GM12878 (cell line): ENCODE measurements around the gene TPD52L2. TPM values are rescaled to one million over a fixed set of nuclear protein-coding genes. Genes with fewer than 3 reads are reported as not detected.

Experiments used
- BHLHE40 ChIP-seq, 2 experiments: fragments of 450-650 bp in 1 of 2; IDR thresholded peaks; 2 replicates each; pipeline ENCODE4 v1.6.1; 2011 to 2017; ENCODE audit warnings: low read depth in 2 of 2, borderline replicate concordance in 1 of 2, improper control_type of control experiment in 1 of 2, low read length in 1 of 2, mild to moderate bottlenecking in 1 of 2
- CHD2 ChIP-seq: IDR thresholded peaks from 2 replicates; pipeline ENCODE4 v1.6.1; 2011; ENCODE audit warnings: low read depth, low read length, improper control_type of control experiment, borderline replicate concordance
- DPF2 ChIP-seq: fragments of 450-650 bp; IDR thresholded peaks from 2 replicates; pipeline ENCODE4 v1.6.1; 2017; ENCODE audit warnings: mild to moderate bottlenecking
- IKZF1 ChIP-seq: fragments of 450-650 bp; conservative IDR thresholded peaks from 2 replicates; pipeline ENCODE4 v1.6.1; 2017; ENCODE audit warnings: antibody characterized with exemption, mild to moderate bottlenecking
- IKZF2 ChIP-seq, 2 experiments: fragments of 450-650 bp; IDR thresholded peaks; 2 replicates each; pipeline ENCODE4 v1.6.1; 2017; ENCODE audit warnings: mild to moderate bottlenecking in 2 of 2, moderate library complexity in 2 of 2
- KAT2A ChIP-seq: conservative IDR thresholded peaks from 2 replicates; pipeline ENCODE4 v1.6.1; 2011; ENCODE audit warnings: low read depth, low read length; ENCODE audit not compliant: control insufficient read depth
- LARP7 ChIP-seq: fragments of 450-650 bp; IDR thresholded peaks from 2 replicates; pipeline ENCODE4 v1.6.1; 2017; ENCODE audit warnings: mild to moderate bottlenecking
- MEF2A ChIP-seq: IDR thresholded peaks from 2 replicates; pipeline ENCODE4 v1.6.1; 2011; ENCODE audit warnings: low read depth, mild to moderate bottlenecking, low read length, moderate library complexity; ENCODE audit not compliant: insufficient read depth
- MTA2 ChIP-seq: fragments of 450-650 bp; IDR thresholded peaks from 2 replicates; pipeline ENCODE4 v1.6.1; 2016; ENCODE audit warnings: low read depth, mild to moderate bottlenecking, moderate library complexity
- MTA3 ChIP-seq: IDR thresholded peaks from 2 replicates; pipeline ENCODE4 v1.6.1; 2012; ENCODE audit warnings: low read length, inconsistent platforms, borderline replicate concordance
- NBN ChIP-seq: fragments of 450-650 bp; IDR thresholded peaks from 2 replicates; pipeline ENCODE4 v1.6.1; 2016
- NR2F1 ChIP-seq: fragments of 450-650 bp; conservative IDR thresholded peaks from 2 replicates; pipeline ENCODE4 v1.6.1; 2017; ENCODE audit warnings: mild to moderate bottlenecking
- RUNX3 ChIP-seq: IDR thresholded peaks from 2 replicates; pipeline ENCODE4 v1.6.1; 2012; ENCODE audit warnings: low read length, inconsistent platforms
- SMAD1 ChIP-seq: fragments of 450-650 bp; IDR thresholded peaks from 2 replicates; pipeline ENCODE4 v1.6.1; 2018; ENCODE audit warnings: mild to moderate bottlenecking, low read depth; ENCODE audit not compliant: partially characterized antibody
- SMARCA5 ChIP-seq: fragments of 450-650 bp; IDR thresholded peaks from 2 replicates; pipeline ENCODE4 v1.6.1; 2017; ENCODE audit warnings: mild to moderate bottlenecking
- TCF7 ChIP-seq: IDR thresholded peaks from 2 replicates; pipeline ENCODE4 v1.6.1; 2014; ENCODE audit warnings: antibody characterized with exemption, borderline replicate concordance
- polyA plus RNA-seq, 11 experiments: library from polyadenylated mRNA; depleted of rRNA in 4 of 11; unstranded in 6 of 11; stranded (reverse) in 5 of 11; fragments of >200 nt; fragmentation: Nextera tagmentation in 4 of 11; fragmentation: Illumina TruSeq in 1 of 11; extraction: Ambion mirVana in 4 of 11; extraction: Trizol in 1 of 11; gene quantifications; 1 replicate in 1 of 11; 2 replicates in 10 of 11; pipeline versions ENCODE4 v1.2.1 to v1.2.3, GENCODE V29; 2011 to 2016; ENCODE audit warnings: inconsistent platforms in 2 of 11, missing spikeins in 2 of 11, low read depth in 1 of 11
- total RNA-seq, 4 experiments: library from RNA; depleted of rRNA in 3 of 4; stranded (reverse); fragments of >200 nt in 3 of 4; fragmentation: Illumina TruSeq in 1 of 4; extraction: Trizol in 1 of 4; gene quantifications; 2 replicates each; pipeline versions ENCODE4 v1.2.1 to v1.2.3, GENCODE V29; 2013 to 2021
- TF ChIP-seq, protein P1 (sequence below), 3 experiments: IDR thresholded peaks in 2 of 3; conservative IDR thresholded peaks in 1 of 3; 2 replicates each; pipeline ENCODE4 v1.5.1; 2011; ENCODE audit warnings: low read depth in 3 of 3, low read length in 3 of 3, mild to moderate bottlenecking in 3 of 3, control low read depth in 2 of 3, moderate library complexity in 2 of 3, inconsistent platforms in 1 of 3, mixed read lengths in 1 of 3; ENCODE audit not compliant: control insufficient read depth in 2 of 3, insufficient read depth in 1 of 3; ENCODE audit errors: extremely low read depth in 1 of 3
- TF ChIP-seq, protein P2 (sequence below): fragments of 450-650 bp; IDR thresholded peaks from 2 replicates; pipeline ENCODE4 v1.6.1; 2017; ENCODE audit warnings: mild to moderate bottlenecking, moderate library complexity
- TF ChIP-seq, protein P3 (sequence below): fragments of 450-650 bp; formaldehyde crosslinking; IDR thresholded peaks from 2 replicates; pipeline ENCODE4 v1.5.0; 2022; ENCODE audit warnings: mild to moderate bottlenecking, missing genetic modification characterization

Gene TPD52L2
- total and polyA plus RNA-seq, 10 of the 15 experiments (the other 5 are each of a cell fraction or from before 2014, with no cell fraction given), result 1.6 to 71.0 (median 46.3) TPM

DNA sequence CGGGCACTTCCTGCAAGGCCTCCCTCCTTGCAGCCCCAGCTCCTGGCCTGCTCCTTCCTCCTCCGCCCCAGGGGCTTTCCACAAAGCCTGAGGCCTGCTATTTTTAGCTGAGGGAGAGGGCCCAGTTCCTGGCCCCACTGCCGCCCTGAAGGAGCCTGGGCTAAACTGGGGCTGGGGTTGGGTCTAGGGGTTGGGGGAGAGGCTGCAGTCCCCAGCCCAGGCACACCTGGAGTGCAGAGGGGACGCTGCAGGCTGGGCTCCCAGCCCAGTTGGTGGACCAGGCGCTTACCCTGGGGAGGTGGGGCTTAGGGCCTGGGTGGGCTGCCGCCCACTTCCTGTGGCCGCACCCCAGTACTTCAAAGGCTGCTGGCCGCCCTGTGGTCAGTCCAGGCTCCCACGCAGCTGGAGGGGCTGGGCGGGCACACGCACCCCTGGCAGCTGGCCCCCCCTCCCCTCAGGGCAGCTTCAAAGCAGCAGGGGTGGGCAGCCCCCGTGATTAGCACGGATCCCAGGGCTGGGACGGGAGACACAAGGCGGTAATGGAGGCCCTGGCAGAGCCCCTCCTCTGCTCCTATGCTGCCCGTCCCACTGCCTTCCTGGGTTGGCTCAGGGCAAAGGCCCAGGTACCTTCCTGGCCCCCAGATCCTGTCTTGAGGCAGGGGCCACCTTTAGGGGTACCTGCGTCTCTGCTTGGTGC lies 10.9 kb upstream of the TPD52L2 start (continued):
- TF ChIP-seq, protein P1, sequence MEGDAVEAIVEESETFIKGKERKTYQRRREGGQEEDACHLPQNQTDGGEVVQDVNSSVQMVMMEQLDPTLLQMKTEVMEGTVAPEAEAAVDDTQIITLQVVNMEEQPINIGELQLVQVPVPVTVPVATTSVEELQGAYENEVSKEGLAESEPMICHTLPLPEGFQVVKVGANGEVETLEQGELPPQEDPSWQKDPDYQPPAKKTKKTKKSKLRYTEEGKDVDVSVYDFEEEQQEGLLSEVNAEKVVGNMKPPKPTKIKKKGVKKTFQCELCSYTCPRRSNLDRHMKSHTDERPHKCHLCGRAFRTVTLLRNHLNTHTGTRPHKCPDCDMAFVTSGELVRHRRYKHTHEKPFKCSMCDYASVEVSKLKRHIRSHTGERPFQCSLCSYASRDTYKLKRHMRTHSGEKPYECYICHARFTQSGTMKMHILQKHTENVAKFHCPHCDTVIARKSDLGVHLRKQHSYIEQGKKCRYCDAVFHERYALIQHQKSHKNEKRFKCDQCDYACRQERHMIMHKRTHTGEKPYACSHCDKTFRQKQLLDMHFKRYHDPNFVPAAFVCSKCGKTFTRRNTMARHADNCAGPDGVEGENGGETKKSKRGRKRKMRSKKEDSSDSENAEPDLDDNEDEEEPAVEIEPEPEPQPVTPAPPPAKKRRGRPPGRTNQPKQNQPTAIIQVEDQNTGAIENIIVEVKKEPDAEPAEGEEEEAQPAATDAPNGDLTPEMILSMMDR (IDR thresholded peaks at IDR 0.05 in 2 of 3, conservative IDR thresholded peaks at IDR 0.05 in 1 of 3; ENCODE audit: control insufficient read depth in 2 of 3, extremely low read depth in 1 of 3, insufficient read depth in 1 of 3, low read depth in 3 of 3, low read length in 3 of 3), result no peak
- TF ChIP-seq SMARCA5 (peak; percentile 83; the same call in 1 of the 2 replicates), TCF7 (peak; percentile 88), BHLHE40 (IDR thresholded peaks at IDR 0.05; ENCODE audit: borderline replicate concordance in 1 of 2, low read depth in 2 of 2, low read length in 1 of 2) (peak in 1 of 2 experiments; percentile 79; a peak in 2 of 4 replicates), CHD2 (peak; percentile 41), RUNX3 (peak; percentile 80), IKZF2 (IDR thresholded peaks at IDR 0.05) (peak; percentile 52 to 54; a peak in 2 of 4 replicates), DPF2 (peak; percentile 96), IKZF1 (peak; percentile 85), NBN (0 out of 2 replicates have a peak, but pooled peaks have one; percentile 31), MEF2A (peak; percentile 27; the same call in 1 of the 2 replicates), LARP7 (0 out of 2 replicates have a peak, but pooled peaks have one; percentile 41), SMAD1 (no peak), NR2F1 (peak; percentile 53), MTA3 (no peak), KAT2A (no peak), MTA2 (peak; percentile 34; the same call in 1 of the 2 replicates)
- TF ChIP-seq, protein P2, sequence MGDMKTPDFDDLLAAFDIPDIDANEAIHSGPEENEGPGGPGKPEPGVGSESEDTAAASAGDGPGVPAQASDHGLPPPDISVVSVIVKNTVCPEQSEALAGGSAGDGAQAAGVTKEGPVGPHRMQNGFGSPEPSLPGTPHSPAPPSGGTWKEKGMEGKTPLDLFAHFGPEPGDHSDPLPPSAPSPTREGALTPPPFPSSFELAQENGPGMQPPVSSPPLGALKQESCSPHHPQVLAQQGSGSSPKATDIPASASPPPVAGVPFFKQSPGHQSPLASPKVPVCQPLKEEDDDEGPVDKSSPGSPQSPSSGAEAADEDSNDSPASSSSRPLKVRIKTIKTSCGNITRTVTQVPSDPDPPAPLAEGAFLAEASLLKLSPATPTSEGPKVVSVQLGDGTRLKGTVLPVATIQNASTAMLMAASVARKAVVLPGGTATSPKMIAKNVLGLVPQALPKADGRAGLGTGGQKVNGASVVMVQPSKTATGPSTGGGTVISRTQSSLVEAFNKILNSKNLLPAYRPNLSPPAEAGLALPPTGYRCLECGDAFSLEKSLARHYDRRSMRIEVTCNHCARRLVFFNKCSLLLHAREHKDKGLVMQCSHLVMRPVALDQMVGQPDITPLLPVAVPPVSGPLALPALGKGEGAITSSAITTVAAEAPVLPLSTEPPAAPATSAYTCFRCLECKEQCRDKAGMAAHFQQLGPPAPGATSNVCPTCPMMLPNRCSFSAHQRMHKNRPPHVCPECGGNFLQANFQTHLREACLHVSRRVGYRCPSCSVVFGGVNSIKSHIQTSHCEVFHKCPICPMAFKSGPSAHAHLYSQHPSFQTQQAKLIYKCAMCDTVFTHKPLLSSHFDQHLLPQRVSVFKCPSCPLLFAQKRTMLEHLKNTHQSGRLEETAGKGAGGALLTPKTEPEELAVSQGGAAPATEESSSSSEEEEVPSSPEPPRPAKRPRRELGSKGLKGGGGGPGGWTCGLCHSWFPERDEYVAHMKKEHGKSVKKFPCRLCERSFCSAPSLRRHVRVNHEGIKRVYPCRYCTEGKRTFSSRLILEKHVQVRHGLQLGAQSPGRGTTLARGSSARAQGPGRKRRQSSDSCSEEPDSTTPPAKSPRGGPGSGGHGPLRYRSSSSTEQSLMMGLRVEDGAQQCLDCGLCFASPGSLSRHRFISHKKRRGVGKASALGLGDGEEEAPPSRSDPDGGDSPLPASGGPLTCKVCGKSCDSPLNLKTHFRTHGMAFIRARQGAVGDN, result 0 out of 2 replicates have a peak, but pooled peaks have one; percentile 23
- TF ChIP-seq, protein P3, sequence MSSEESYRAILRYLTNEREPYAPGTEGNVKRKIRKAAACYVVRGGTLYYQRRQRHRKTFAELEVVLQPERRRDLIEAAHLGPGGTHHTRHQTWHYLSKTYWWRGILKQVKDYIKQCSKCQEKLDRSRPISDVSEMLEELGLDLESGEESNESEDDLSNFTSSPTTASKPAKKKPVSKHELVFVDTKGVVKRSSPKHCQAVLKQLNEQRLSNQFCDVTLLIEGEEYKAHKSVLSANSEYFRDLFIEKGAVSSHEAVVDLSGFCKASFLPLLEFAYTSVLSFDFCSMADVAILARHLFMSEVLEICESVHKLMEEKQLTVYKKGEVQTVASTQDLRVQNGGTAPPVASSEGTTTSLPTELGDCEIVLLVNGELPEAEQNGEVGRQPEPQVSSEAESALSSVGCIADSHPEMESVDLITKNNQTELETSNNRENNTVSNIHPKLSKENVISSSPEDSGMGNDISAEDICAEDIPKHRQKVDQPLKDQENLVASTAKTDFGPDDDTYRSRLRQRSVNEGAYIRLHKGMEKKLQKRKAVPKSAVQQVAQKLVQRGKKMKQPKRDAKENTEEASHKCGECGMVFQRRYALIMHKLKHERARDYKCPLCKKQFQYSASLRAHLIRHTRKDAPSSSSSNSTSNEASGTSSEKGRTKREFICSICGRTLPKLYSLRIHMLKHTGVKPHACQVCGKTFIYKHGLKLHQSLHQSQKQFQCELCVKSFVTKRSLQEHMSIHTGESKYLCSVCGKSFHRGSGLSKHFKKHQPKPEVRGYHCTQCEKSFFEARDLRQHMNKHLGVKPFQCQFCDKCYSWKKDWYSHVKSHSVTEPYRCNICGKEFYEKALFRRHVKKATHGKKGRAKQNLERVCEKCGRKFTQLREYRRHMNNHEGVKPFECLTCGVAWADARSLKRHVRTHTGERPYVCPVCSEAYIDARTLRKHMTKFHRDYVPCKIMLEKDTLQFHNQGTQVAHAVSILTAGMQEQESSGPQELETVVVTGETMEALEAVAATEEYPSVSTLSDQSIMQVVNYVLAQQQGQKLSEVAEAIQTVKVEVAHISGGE (CRISPR knock-in tag), result no peak
